MCF 10A (cell line): ENCODE measurements around the gene JPH3. TPM values are rescaled to one million over a fixed set of nuclear protein-coding genes. Genes with fewer than 3 reads are reported as not detected.

Source experiments
- BruUV-seq: library from RNA; stranded (reverse); fragments of 400-500 nt; replicated peaks from 2 replicates; lab custom pipeline; 2021; lab: Mats Ljungman, UMichigan
- CTCF ChIA-PET: fragments of 300-600 bp; sonication (Branson Sonifier 250); formaldehyde crosslinking; extraction: SDS; loops from one replicate; lab custom pipeline; 2021; ENCODE audit warnings: antibody characterized with exemption, inconsistent platforms; lab: Yijun Ruan, JAX
- POLR2A ChIA-PET: fragments of 300-600, 350-650 bp; sonication (Branson Sonifier 250); formaldehyde crosslinking; extraction: SDS; loops from one replicate; lab custom pipeline; 2020; ENCODE audit warnings: antibody characterized with exemption, inconsistent platforms; lab: Yijun Ruan, JAX
- DNase-seq: peaks from one replicate; pipeline ENCODE4 v3.0.0-alpha.2; 2018; ENCODE audit not compliant: unreplicated experiment
- H3K27ac Mint-ChIP-seq: one replicate; pipeline ENCODE4 v1.8.0; 2022; ENCODE audit warnings: mild to moderate bottlenecking, low read depth, mixed read lengths; ENCODE audit not compliant: unreplicated experiment
- H3K27me3 Mint-ChIP-seq: one replicate; pipeline ENCODE4 v1.8.0; 2022; ENCODE audit warnings: mixed read lengths; ENCODE audit not compliant: insufficient read depth, unreplicated experiment
- H3K36me3 Mint-ChIP-seq: one replicate; pipeline ENCODE4 v1.8.0; 2022; ENCODE audit warnings: mild to moderate bottlenecking, moderate library complexity, mixed read lengths; ENCODE audit not compliant: insufficient read depth, unreplicated experiment
- H3K4me1 Mint-ChIP-seq: one replicate; pipeline ENCODE4 v1.8.0; 2022; ENCODE audit warnings: mixed read lengths; ENCODE audit not compliant: insufficient read depth, unreplicated experiment
- H3K4me3 Mint-ChIP-seq: one replicate; pipeline ENCODE4 v1.8.0; 2022; ENCODE audit warnings: mild to moderate bottlenecking, moderate library complexity, mixed read lengths; ENCODE audit not compliant: unreplicated experiment
- H3K9me3 Mint-ChIP-seq: one replicate; pipeline ENCODE4 v1.8.0; 2022; ENCODE audit warnings: mixed read lengths; ENCODE audit not compliant: unreplicated experiment
- CTCF ChIP-seq: fragments of 200-600 bp; IDR thresholded peaks from one replicate; pipeline ENCODE4 v1.8.0; 2022; ENCODE audit warnings: antibody characterized with exemption, mild to moderate bottlenecking; ENCODE audit not compliant: unreplicated experiment
- intact Hi-C: fragments of 100-400 bp; cut with micrococcal nuclease; formaldehyde crosslinking; loops from 2 replicates; pipeline ENCODE4 v1.14.1; 2022
- total RNA-seq: library from RNA; stranded (reverse); gene quantifications from 2 replicates; pipeline ENCODE4 v1.2.3, GENCODE V29; 2022

Gene JPH3
- total RNA-seq, 1 experiment from 2014 or later: not detected

GRCh38 chr16:87690911-87691685, 88.8 kb downstream of the JPH3 start:
- intact Hi-C loops: no loop called here
- CTCF ChIA-PET: interaction anchor here (0.6 kb wide), 1 partner anchor 83 kb away, joined by 3 read pairs; no protein-coding TSS in a partner anchor
- H3K27ac Mint-ChIP-seq: no peak overlapping the region
- no peak for DNase-seq
- no TSS peak for BruUV-seq
- no peaks in the 10 kb centered on the region for H3K9me3 Mint-ChIP-seq
- TF ChIP-seq CTCF: no peak
- H3K4me3 Mint-ChIP-seq: no peak overlapping the region
- no peaks in the 10 kb centered on the region for H3K4me1 Mint-ChIP-seq
- POLR2A ChIA-PET: no interaction called here
- peaks cover 13% of the 10 kb centered on the region for H3K27me3 Mint-ChIP-seq
- H3K36me3 Mint-ChIP-seq: peaks cover 23% of the 10 kb centered on the region

- no peak for DNase-seq
- no peaks in the 10 kb centered on the region for H3K4me1 Mint-ChIP-seq
- H3K36me3 Mint-ChIP-seq: peaks cover 29% of the 10 kb centered on the region
- ChIA-PET CTCF (interaction anchor here (0.6 kb wide), 1 partner anchor 82 kb away, joined by 3 read pairs; no protein-coding TSS in a partner anchor), POLR2A (no interaction called here)
- intact Hi-C loops: no loop called here
- no peak overlapping the region for H3K27ac Mint-ChIP-seq
- no TSS peak for BruUV-seq
- H3K4me3 Mint-ChIP-seq: no peak overlapping the region
- H3K27me3 Mint-ChIP-seq: peaks cover 11% of the 10 kb centered on the region
- no peaks in the 10 kb centered on the region for H3K9me3 Mint-ChIP-seq
- TF ChIP-seq CTCF: no peak
These were observed 89.4 kb downstream of the JPH3 start for GRCh38 chr16:87691686-87692079.

- intact Hi-C loops: no loop called here
- POLR2A ChIA-PET: no interaction called here
- no peaks in the 10 kb centered on the region for H3K4me1 Mint-ChIP-seq
- BruUV-seq: no TSS peak
- TF ChIP-seq CTCF: no peak
- H3K36me3 Mint-ChIP-seq: peaks cover 34% of the 10 kb centered on the region
- no peak overlapping the region for H3K4me3 Mint-ChIP-seq
- H3K9me3 Mint-ChIP-seq: no peaks in the 10 kb centered on the region
- CTCF ChIA-PET: no interaction called here
- H3K27me3 Mint-ChIP-seq: peaks cover 11% of the 10 kb centered on the region
- H3K27ac Mint-ChIP-seq: no peak overlapping the region
- DNase-seq: no peak
These were observed 89.9 kb downstream of the JPH3 start for GRCh38 chr16:87692176-87692575.

- TF ChIP-seq CTCF: no peak
- BruUV-seq: no TSS peak
- no peak overlapping the region for H3K27ac Mint-ChIP-seq
These were observed 90.4 kb downstream of the JPH3 start for GRCh38 chr16:87692756-87693155.

More at GRCh38 chr16:87692756-87693155, 90.4 kb downstream of the JPH3 start:
- DNase-seq: no peak
- ChIA-PET POLR2A (no interaction called here), CTCF (interaction anchor here (1.1 kb wide), 1 partner anchor 10 kb away, joined by 3 read pairs; no protein-coding TSS in a partner anchor)
- intact Hi-C loops: no loop called here
- Mint-ChIP-seq H3K4me3 (no peak overlapping the region), H3K4me1 (no peaks in the 10 kb centered on the region), H3K36me3 (peaks cover 37% of the 10 kb centered on the region), H3K27me3 (peaks cover 10% of the 10 kb centered on the region), H3K9me3 (no peaks in the 10 kb centered on the region)
